GM18526 (cell line): ENCODE measurements around the gene IGFLR1.

Source experiments
- POLR2A ChIP-seq: IDR thresholded peaks from 3 replicates; pipeline ENCODE4 v1.6.1; 2011; ENCODE audit not compliant: insufficient read length; ENCODE audit errors: extremely low read depth

IGFLR1 gene

DNA sequence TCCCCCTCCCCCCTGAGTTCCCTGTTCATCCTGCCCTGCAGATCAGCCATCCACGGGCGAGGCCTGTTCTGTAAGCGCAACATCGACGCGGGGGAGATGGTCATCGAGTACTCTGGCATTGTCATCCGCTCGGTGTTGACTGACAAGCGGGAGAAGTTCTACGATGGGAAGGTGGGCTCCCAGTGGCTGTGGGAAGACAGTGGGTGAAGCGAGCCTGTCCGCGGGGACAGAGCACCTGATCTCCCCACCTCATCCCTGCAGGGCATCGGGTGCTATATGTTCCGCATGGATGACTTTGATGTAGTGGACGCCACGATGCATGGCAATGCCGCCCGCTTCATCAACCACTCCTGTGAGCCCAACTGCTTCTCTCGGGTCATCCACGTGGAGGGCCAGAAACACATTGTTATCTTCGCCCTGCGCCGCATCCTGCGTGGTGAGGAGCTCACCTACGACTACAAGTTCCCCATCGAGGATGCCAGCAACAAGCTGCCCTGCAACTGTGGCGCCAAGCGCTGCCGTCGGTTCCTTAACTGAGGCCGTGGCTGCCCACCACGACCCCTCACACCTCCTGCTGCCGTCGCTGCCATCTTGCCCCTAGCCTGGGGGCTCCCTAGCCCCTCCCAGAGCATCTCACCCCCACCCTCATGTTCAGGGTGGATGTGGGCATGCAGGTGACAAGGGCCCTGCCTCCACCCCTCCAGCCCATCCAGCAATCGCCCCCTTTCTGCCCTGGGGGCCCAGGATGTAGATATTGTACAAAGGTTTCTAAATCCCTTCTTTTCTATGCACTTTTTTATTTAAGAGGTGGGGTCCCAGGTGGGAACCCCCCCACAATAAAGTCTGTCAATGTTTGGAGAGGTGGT, 4.0 kb downstream of the IGFLR1 start:
- no peak for TF ChIP-seq POLR2A

GRCh38 chr19:35736913-35737886, 5.1 kb downstream of the IGFLR1 start:
- no peak for TF ChIP-seq POLR2A

GRCh38 chr19:35734889-35735288, 7.4 kb downstream of the IGFLR1 start:
- TF ChIP-seq POLR2A = no peak

DNA sequence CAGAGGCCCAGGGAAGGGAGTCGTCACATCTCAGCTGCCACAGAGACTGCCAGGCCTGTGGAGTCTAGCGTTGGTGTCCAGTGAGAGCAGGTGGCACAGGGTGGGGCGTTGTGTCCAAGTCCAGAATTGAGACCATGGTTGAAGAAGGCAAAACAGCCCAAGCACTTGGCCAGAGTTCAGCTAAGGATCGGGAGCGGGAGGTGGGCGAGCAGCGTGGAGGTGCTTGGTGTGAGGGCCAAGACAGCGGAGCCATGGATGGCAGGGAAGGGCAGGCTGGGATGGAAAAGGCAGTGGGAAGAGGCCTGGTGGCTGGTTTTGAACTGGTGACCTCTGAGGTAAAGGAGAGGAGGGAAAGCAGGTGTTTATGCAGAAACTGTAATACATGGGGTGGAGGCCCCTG, 8.0 kb downstream of the IGFLR1 start:
- TF ChIP-seq POLR2A = no peak

- TF ChIP-seq POLR2A = no peak
Observed at GRCh38 chr19:35733180-35734125, 8.8 kb downstream of the IGFLR1 start.

DNA sequence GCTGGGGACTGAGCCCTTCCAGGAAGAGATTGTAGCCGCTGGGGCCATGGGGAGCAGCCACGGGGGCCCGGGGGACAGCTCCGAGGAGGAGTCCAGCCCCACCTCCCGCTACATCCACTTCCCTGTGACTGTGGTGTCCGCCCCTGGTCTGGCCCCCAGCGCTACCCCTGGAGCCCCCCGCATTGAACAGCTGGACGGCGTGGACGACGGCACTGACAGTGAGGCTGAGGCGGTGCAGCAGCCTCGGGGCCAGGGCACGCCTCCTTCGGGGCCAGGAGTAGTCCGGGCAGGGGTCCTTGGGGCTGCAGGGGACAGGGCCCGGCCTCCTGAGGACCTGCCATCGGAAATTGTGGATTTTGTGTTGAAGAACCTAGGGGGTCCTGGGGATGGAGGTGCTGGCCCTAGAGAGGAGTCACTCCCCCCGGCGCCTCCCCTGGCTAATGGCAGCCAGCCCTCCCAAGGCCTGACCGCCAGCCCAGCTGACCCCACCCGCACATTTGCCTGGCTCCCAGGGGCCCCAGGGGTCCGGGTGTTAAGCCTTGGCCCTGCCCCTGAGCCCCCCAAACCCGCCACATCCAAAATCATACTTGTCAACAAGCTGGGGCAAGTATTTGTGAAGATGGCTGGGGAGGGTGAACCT, 9.6 kb downstream of the IGFLR1 start:
- no peak for TF ChIP-seq POLR2A

DNA sequence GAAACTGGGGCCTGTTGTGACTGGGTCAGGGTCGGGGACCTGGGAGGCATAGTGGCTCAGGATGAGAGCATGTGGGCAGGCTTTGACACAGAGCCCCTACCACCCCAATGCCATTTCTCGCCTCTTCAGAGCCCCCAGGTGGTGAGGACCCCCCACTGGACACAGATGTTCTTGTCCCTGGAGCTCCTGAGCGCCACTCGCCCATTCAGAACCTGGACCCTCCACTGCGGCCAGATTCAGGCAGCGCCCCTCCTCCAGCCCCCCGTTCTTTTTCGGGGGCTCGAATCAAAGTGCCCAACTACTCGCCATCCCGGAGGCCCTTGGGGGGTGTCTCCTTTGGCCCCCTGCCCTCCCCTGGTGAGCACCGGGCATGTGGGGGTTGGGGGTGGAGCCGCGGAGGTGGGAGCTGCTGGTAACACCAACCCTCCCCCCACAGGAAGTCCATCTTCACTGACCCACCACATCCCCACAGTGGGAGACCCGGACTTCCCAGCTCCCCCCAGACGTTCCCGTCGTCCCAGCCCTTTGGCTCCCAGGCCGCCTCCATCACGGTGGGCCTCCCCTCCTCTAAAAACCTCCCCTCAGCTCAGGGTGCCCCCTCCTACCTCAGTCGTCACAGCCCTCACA, 10.4 kb downstream of the IGFLR1 start:
- no peak for TF ChIP-seq POLR2A

- no peak for TF ChIP-seq POLR2A
Observed at GRCh38 chr19:35731353-35731752, 10.9 kb downstream of the IGFLR1 start.

- TF ChIP-seq POLR2A = no peak
Observed at GRCh38 chr19:35730326-35730725, 11.9 kb downstream of the IGFLR1 start.

- TF ChIP-seq POLR2A = no peak
Observed at GRCh38 chr19:35729763-35730162, 12.5 kb downstream of the IGFLR1 start.

- TF ChIP-seq POLR2A = no peak
Observed at GRCh38 chr19:35729021-35729420, 13.2 kb downstream of the IGFLR1 start.

DNA sequence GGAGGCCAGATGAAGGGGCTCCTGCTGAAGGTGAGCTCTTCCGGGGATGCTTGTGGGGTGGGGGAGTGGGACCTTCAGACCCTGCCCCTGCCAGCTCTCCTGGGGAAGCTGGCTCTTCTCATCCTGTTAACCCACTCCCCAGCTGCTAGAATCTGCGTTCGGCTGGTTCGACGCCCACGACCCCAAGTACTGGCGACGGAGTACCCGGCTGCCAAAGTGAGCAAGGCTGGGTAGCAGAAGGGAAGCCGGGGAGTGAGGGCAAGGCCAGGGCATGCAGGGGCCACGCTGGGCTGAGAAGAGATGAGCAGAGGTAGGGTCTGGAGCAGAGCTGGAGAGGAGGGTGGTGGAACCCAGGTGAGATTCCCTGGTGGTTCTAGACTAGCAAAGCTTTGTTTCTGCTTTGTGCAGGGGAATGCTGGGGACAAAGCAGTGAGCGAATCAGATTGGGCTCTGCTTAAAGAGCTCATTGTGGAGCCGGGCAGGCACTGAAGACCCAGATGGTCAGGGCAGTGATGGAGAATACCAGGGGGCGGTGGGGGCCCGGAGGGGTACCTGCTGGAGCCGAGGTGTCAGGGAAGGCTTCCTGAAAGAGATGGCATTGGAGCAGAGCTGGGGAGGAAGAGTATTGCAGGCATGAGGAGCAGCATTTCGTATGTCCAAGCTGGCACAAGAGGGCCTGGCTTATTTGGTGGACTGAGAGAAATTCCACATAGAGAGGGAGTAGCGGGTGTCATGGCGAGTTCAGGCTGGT, 14.1 kb downstream of the IGFLR1 start:
- TF ChIP-seq POLR2A = no peak
